Transverse colon (tissue), 4 donors: ENCODE data around the gene SP9. TPM values are rescaled to one million over a fixed set of nuclear protein-coding genes. Genes with fewer than 3 reads are reported as not detected.
"Not testable (repeated sequence)": the region's sequence is repeated elsewhere in the genome, so short reads cannot be mapped to it uniquely, and the experiment has no call there.

Source experiments
- DNase-seq: peaks from one replicate; pipeline ENCODE4 v3.0.0-alpha.2; 2019
- H3K27ac ChIP-seq, 4 donors: fragments of 200-600 bp; sonication (generic); 2 replicates each; pipeline ENCODE4 v1.5.1; 2016 to 2018; ENCODE audit warnings: inconsistent platforms in 4 of 4
- H3K27me3 ChIP-seq: fragments of 200-600 bp; sonication (generic); 2 replicates; pipeline ENCODE4 v1.5.1; 2017; ENCODE audit warnings: inconsistent platforms
- H3K36me3 ChIP-seq, 4 donors: fragments of 200-600 bp; sonication (generic); 2 replicates each; pipeline ENCODE4 v1.5.1; 2017 to 2019; ENCODE audit warnings: inconsistent platforms in 4 of 4
- H3K4me1 ChIP-seq, 4 donors: fragments of 200-600 bp; sonication (generic); 2 replicates each; pipeline ENCODE4 v1.5.1; 2017 to 2020; ENCODE audit warnings: inconsistent platforms in 4 of 4
- H3K4me3 ChIP-seq, 4 donors: fragments of 200-600 bp; sonication (generic); 1 replicate in 1 of 4; 2 replicates in 3 of 4; pipeline versions ENCODE4 v1.5.1 to v1.6.1; 2017 to 2019; ENCODE audit warnings: inconsistent platforms in 4 of 4
- H3K9me3 ChIP-seq, 2 donors: fragments of 200-600 bp; sonication (generic); 2 replicates each; pipeline ENCODE4 v1.5.1; 2017 to 2019; ENCODE audit warnings: inconsistent platforms in 2 of 2
- CTCF ChIP-seq, 5 experiments: fragments of 200-600 bp in 3 of 5; fragments of 450-650 bp in 2 of 5; sonication (generic) in 3 of 5; IDR thresholded peaks; 1 replicate in 2 of 5; 2 replicates in 3 of 5; pipeline ENCODE4 v1.5.1; 2016 to 2017; ENCODE audit warnings: antibody characterized with exemption in 5 of 5, inconsistent platforms in 3 of 5, mild to moderate bottlenecking in 2 of 5, moderate library complexity in 1 of 5
- EP300 ChIP-seq: sonication (generic); formaldehyde crosslinking; IDR thresholded peaks from one replicate; pipeline ENCODE4 v1.6.1; 2017; ENCODE audit warnings: antibody characterized with exemption, low read depth
- POLR2A ChIP-seq: fragments of 450-650 bp; IDR thresholded peaks from one replicate; pipeline ENCODE4 v1.6.1; 2016; ENCODE audit warnings: antibody characterized with exemption, mild to moderate bottlenecking, moderate library complexity
- POLR2AphosphoS5 ChIP-seq, 3 donors: sonication (generic); formaldehyde crosslinking; IDR thresholded peaks; one replicate each; pipeline ENCODE4 v1.6.1; 2016; ENCODE audit warnings: antibody characterized with exemption in 3 of 3
- WGBS, 2 donors: methylation state at CpG; one replicate each; pipeline ENCODE4 v1.1.5; 2018; ENCODE audit warnings: low coverage in 1 of 2; 5-methylcytosine and 5-hydroxymethylcytosine counted together
- in situ Hi-C, 4 donors: fragments of 200-750 bp; cut with MboI; loops; one replicate each; pipeline versions ENCODE4 v1.15.0 to v1.15.1; 2017; ENCODE audit warnings: low sequenced_read_pairs in 3 of 4, low pct_ligation_motif_present in 1 of 4, low pct_unique_long_range_greater_than_20kb in 1 of 4
- intact Hi-C: fragments of 100-400 bp; cut with DNase I; formaldehyde crosslinking; loops from one replicate; pipeline ENCODE4 v1.15.1; 2023; ENCODE audit warnings: low total_unique reads
- total RNA-seq, 4 donors: library from RNA; depleted of rRNA; stranded (reverse); fragments of >200 nt; gene quantifications; one replicate each; pipeline ENCODE4 v1.1.0, GENCODE V29; 2016

SP9 gene
- total RNA-seq, 4 donors from 2014 or later = not detected

GRCh38 chr2:174353004-174353403 is 18.2 kb downstream of the SP9 start:
- Histone ChIP-seq H3K27ac (no peak overlapping the region), H3K4me3 (no peak overlapping the region), H3K4me1 (no peaks in the 10 kb centered on the region), H3K9me3 (no peaks in the 10 kb centered on the region), H3K36me3 (peaks cover 0 to 32% (median 6%) of the 10 kb centered on the region in 4 donors), H3K27me3 (no peaks in the 10 kb centered on the region)
- TF ChIP-seq EP300 = no peak
- TF ChIP-seq POLR2A = no peak
- no peak for TF ChIP-seq POLR2AphosphoS5 (IDR thresholded peaks at IDR 0.05)
- TF ChIP-seq CTCF (IDR thresholded peaks at IDR 0.05) = no peak
- 93 to 98% methylated on average over 1 of the region's 1 CpG for WGBS, 2 donors
- in situ Hi-C loops (no loop called here), intact Hi-C loops (no loop called here)
- DNase-seq = no peak

GRCh38 chr2:174356347-174356746 is 21.6 kb downstream of the SP9 start:
- intact Hi-C loops = no loop called here
- peaks cover 0 to 8% (median 0%) of the 10 kb centered on the region in 4 donors for H3K36me3 ChIP-seq
- no peaks in the 10 kb centered on the region for H3K4me1 ChIP-seq
- 89 to 100% methylated on average over 1 to 2 of the region's 2 CpGs for WGBS, 2 donors
- no peak for DNase-seq
- TF ChIP-seq CTCF (IDR thresholded peaks at IDR 0.05) (no peak), POLR2A (no peak), POLR2AphosphoS5 (IDR thresholded peaks at IDR 0.05) (no peak), EP300 (no peak)
- no peaks in the 10 kb centered on the region for H3K27me3 ChIP-seq
- H3K9me3 ChIP-seq = no peaks in the 10 kb centered on the region
- in situ Hi-C loops = no loop called here
- no peak overlapping the region for H3K27ac ChIP-seq
- H3K4me3 ChIP-seq = no peak overlapping the region

- H3K4me3 ChIP-seq, intact Hi-C loops, H3K27ac ChIP-seq, H3K27me3 ChIP-seq, H3K9me3 ChIP-seq, DNase-seq, in situ Hi-C loops, H3K4me1 ChIP-seq: not testable (repeated sequence)
- WGBS, 2 donors = 99 to 100% methylated on average over 4 of the region's 4 CpGs
- H3K36me3 ChIP-seq = peaks cover 0 to 17% (median 6%) of the 10 kb centered on the region in 4 donors
These were observed 24.9 kb downstream of the SP9 start for GRCh38 chr2:174359663-174360062.

GRCh38 chr2:174362949-174363348 is 28.2 kb downstream of the SP9 start:
- Histone ChIP-seq H3K9me3 (no peaks in the 10 kb centered on the region), H3K27me3 (no peaks in the 10 kb centered on the region), H3K27ac (no peak overlapping the region), H3K4me3 (no peak overlapping the region), H3K4me1 (no peaks in the 10 kb centered on the region), H3K36me3 (peaks cover 0 to 36% (median 12%) of the 10 kb centered on the region in 4 donors)
- no peak for DNase-seq
- intact Hi-C loops = no loop called here
- WGBS, 2 donors = 100% methylated on average over 1 of the region's 1 CpG; no CpG with 5 or more reads in 1 of the 2 donors
- TF ChIP-seq POLR2AphosphoS5 (IDR thresholded peaks at IDR 0.05) (no peak), EP300 (no peak), POLR2A (no peak), CTCF (IDR thresholded peaks at IDR 0.05) (no peak)
- in situ Hi-C loops = no loop called here

- DNase-seq, H3K27ac ChIP-seq, H3K4me3 ChIP-seq, in situ Hi-C loops, H3K4me1 ChIP-seq, H3K27me3 ChIP-seq, intact Hi-C loops, H3K9me3 ChIP-seq: not testable (repeated sequence)
- peaks cover 0 to 40% (median 14%) of the 10 kb centered on the region in 4 donors for H3K36me3 ChIP-seq
- 87 to 96% methylated on average over 3 to 6 of the region's 6 CpGs for WGBS, 2 donors
These were observed 28.9 kb downstream of the SP9 start for GRCh38 chr2:174363492-174364225.
